Esophagus (tissue), 2 donors: ENCODE results near the gene RGS9. TPM values are rescaled to one million over a fixed set of nuclear protein-coding genes. Genes with fewer than 3 reads are reported as not detected.

Source experiments
- H3K27ac ChIP-seq, 2 donors: one replicate each; pipeline ENCODE4 v1.5.1; 2013; ENCODE audit warnings: low read depth in 2 of 2, mild to moderate bottlenecking in 2 of 2, inconsistent platforms in 1 of 2, low read length in 1 of 2, moderate library complexity in 1 of 2
- H3K27me3 ChIP-seq, 2 donors: one replicate each; pipeline ENCODE4 v1.6.1; 2013; ENCODE audit warnings: low read length in 2 of 2, control low read depth in 1 of 2, mild to moderate bottlenecking in 1 of 2; ENCODE audit not compliant: insufficient read depth in 2 of 2, control insufficient read depth in 1 of 2
- H3K36me3 ChIP-seq, 2 donors: one replicate each; pipeline ENCODE4 v1.6.1; 2013; ENCODE audit warnings: low read length in 1 of 2; ENCODE audit not compliant: control insufficient read depth in 2 of 2, insufficient read depth in 2 of 2
- H3K4me1 ChIP-seq, 2 donors: one replicate each; pipeline ENCODE4 v1.6.1; 2013; ENCODE audit warnings: low read length in 1 of 2; ENCODE audit not compliant: control insufficient read depth in 2 of 2, insufficient read depth in 2 of 2
- H3K4me3 ChIP-seq, 2 donors: one replicate each; pipeline ENCODE4 v1.5.1; 2013; ENCODE audit warnings: low read length in 2 of 2, mild to moderate bottlenecking in 2 of 2, low read depth in 1 of 2, moderate library complexity in 1 of 2
- H3K9me3 ChIP-seq, 2 donors: one replicate each; pipeline ENCODE4 v1.6.1; 2013; ENCODE audit warnings: mild to moderate bottlenecking in 2 of 2, low read depth in 1 of 2, low read length in 1 of 2, moderate library complexity in 1 of 2; ENCODE audit not compliant: control insufficient read depth in 2 of 2, insufficient read depth in 1 of 2
- WGBS, 2 donors: extraction: QIAGEN DNeasy Blood & Tissue Kit; methylation state at CpG; one replicate each; pipeline ENCODE4 v1.1.7; 2013; 5-methylcytosine and 5-hydroxymethylcytosine counted together
- polyA plus RNA-seq, 2 donors: library from polyadenylated mRNA; stranded (reverse); fragments of 200-250 nt; gene quantifications; one replicate each; pipeline ENCODE4 v1.2.3, GENCODE V29; 2013
- donor health status: healthy with polysubstance abuse.
- donor health status: Bipolar disorder and iron deficiency.

The RGS9 gene
- polyA plus RNA-seq, 2 donors = 2.0 to 2.2 TPM

DNA sequence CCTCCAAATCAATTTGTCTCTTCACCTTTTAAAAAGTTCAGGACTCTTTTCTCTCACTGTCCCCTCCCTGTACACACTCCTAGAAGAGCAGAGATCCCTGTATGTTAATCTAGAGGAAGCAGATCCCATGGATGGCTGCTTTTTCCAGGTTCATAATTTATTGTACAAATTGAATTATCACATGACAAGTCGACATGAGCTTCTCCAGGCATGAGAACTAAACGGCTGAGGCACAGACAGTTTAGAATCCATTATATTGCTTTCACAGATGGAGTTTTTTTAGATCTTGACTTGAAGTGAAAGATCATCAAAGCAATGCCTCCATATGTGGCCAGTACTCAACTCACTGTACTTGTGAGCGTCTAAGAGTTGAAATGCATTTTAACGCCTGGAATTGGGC is 47.9 kb downstream of the RGS9 start:
- no peak overlapping the region for H3K27ac ChIP-seq
- H3K4me1 ChIP-seq = no peaks in the 10 kb centered on the region
- no peaks in the 10 kb centered on the region for H3K27me3 ChIP-seq
- no peaks in the 10 kb centered on the region for H3K9me3 ChIP-seq
- 75 to 76% methylated on average over 4 of the region's 4 CpGs for WGBS, 2 donors
- H3K4me3 ChIP-seq = no peak overlapping the region
- no peaks in the 10 kb centered on the region for H3K36me3 ChIP-seq

DNA sequence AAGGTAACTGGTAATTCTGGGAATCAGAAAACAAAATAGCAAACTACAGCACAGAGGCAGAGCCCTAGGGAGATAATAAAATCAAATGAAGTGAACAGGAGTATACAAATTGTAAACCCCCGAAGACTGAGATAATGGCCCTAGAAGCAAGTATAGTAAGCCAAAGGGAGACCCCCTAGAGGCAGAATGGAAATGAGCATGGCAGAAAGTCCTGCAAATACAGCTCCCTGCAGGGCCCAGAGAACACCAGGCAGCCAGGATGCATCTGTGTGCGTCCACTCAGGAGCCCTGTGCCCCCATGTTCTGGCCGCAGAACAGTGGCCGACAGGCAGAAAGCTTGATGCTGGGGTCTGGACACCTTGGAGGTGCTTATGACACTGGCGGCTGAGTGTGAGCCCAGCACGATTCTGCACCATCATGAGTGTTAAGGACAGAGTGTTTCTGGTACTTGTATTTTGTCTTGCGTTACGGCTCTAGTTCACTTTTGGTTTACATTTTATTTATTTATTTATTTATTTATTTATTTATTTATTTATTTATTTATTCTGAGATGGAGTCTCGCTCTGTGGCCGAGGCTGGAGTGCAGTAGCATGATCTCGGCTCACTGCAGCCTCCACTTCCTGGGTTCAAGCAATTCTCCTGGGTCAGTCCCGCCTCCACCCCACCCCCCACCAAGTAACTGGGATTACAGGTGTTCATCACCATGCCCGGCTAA is 48.7 kb downstream of the RGS9 start:
- no peaks in the 10 kb centered on the region for H3K4me1 ChIP-seq
- no peaks in the 10 kb centered on the region for H3K9me3 ChIP-seq
- H3K27ac ChIP-seq = no peak overlapping the region
- H3K27me3 ChIP-seq = no peaks in the 10 kb centered on the region
- no peaks in the 10 kb centered on the region for H3K36me3 ChIP-seq
- 81 to 88% methylated on average over 13 of the region's 13 CpGs for WGBS, 2 donors
- no peak overlapping the region for H3K4me3 ChIP-seq

DNA sequence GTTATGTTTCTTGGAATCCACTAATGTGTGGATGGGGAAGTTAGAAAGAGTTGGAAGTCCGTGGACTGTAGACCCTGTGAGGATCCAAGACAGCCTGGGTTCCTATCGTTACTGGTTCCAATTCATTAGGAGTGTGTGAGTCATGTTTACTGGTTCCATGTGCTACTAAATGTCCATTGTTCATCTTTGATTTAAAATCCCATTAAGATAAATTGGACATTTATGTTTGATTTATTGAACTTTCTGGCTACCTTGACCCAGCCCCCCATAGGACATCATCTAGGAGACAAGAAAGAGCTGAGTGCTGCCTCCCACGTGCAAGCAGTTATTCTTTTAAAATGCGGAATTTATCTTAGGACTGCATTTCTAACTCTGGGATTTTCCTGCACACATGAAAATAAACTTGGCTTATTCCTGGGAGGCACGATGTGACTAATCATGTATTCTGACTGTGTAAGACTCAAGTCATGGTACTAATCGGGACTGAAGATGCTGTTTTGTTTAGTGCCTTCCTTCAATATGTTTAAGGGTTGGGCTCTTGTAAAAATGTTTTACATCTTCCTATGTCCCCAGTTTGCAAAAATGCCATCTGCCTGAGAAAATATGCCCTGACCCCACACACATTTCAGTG is 53.4 kb downstream of the RGS9 start:
- no peak overlapping the region for H3K4me3 ChIP-seq
- no peaks in the 10 kb centered on the region for H3K9me3 ChIP-seq
- no peaks in the 10 kb centered on the region for H3K27me3 ChIP-seq
- H3K4me1 ChIP-seq = no peaks in the 10 kb centered on the region
- WGBS, 2 donors = 83 to 86% methylated on average over 6 of the region's 6 CpGs
- no peaks in the 10 kb centered on the region for H3K36me3 ChIP-seq
- H3K27ac ChIP-seq = no peak overlapping the region

DNA sequence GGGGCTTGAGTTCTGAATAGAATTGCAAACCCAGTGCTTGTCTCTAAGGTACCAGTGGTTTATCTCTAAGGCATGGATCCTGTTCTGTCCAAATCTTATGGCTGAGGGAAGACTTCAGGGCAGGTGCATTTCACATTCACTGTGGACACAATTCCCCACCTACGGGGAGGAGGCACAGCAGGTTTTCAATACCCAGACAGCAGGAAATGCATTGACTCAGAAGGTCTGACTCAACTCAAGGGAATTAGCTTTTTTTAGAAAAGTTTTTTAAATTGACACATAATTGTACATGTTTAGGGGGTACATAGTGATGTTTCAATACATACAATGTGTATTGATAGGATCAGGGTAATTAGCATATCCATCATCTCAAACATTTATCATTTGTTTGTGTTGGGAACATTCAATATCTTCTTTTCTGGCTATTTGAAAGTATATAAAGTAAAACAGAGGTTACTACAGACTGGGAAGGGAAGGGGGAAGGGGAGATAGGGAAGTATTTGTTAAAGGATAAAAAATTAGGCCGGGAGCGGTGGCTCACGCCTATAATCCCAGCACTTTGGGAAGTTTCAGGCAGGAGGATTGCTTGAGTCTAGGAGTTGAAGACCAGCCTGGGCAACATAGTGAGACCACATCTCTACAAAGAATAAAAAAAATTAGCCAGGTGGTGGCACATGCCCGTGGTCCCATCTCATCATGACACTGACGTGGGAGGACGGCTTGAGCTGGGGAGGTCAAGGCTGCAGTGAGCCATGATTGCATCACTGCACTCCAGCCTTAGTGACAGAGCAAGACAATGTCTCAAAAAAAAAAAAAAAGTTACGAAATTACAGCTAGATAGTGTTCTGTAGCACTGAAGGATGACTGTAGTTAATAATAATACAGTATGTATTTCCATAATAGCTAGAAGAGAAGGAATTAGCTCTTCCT is 54.9 kb downstream of the RGS9 start:
- H3K4me3 ChIP-seq = no peak overlapping the region
- 65 to 83% methylated on average over 8 of the region's 8 CpGs for WGBS, 2 donors

DNA sequence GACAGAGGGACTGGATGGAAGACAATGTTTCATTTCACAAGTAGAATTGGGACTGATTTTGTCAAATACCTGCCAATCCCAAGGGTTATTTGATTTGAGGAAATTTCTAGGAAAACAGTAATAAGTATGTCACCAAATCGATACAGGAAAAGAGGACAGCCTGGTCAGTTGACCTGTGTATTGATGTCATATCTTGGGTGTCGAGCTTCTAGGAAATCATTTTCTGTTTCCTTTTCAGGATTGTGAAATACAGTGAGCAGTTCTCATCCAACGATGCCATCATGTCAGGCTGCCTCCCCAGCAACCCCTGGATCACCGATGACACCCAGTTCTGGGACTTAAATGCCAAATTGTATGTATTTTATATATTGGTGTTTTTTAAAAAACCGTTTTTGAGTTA is 56.1 kb downstream of the RGS9 start:
- Histone ChIP-seq H3K36me3 (no peaks in the 10 kb centered on the region), H3K27me3 (no peaks in the 10 kb centered on the region), H3K4me3 (no peak overlapping the region), H3K27ac (no peak overlapping the region), H3K9me3 (no peaks in the 10 kb centered on the region), H3K4me1 (no peaks in the 10 kb centered on the region)
- WGBS, 2 donors = 74 to 75% methylated on average over 5 of the region's 5 CpGs

More for the DNA sequence above, 54.9 kb downstream of the RGS9 start:
- H3K9me3 ChIP-seq = no peaks in the 10 kb centered on the region
- no peaks in the 10 kb centered on the region for H3K4me1 ChIP-seq
- no peaks in the 10 kb centered on the region for H3K36me3 ChIP-seq
- no peaks in the 10 kb centered on the region for H3K27me3 ChIP-seq
- H3K27ac ChIP-seq = no peak overlapping the region

DNA sequence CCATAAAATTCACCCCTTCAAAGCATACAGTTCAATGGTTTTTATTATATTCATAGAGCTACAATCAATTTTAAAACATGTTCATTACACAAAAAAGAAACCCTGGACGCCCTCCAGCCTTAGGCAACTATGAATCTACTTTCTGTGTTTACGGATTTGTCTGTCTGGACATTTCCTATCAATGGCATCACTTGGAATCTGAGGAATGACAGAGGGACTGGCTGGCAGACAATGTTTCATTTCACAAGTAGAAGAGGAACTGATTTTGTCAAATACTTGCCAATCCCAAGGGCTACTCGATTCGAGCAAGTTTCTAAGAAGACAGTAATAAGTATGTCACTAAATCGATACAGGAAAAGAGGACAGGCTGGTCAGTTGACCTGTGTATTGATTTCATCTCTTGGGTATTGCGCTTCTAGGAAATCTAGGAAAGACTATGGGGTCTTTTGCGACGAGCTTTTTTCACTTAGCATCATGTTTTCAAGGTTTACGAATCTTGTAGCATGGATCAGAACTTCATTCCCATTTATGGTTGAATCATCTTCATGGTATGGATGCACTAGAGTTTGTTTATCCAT is 56.6 kb downstream of the RGS9 start:
- Histone ChIP-seq H3K27me3 (no peaks in the 10 kb centered on the region), H3K4me3 (no peak overlapping the region), H3K9me3 (no peaks in the 10 kb centered on the region), H3K27ac (no peak overlapping the region), H3K36me3 (no peaks in the 10 kb centered on the region), H3K4me1 (no peaks in the 10 kb centered on the region)
- WGBS, 2 donors = 86 to 91% methylated on average over 9 of the region's 9 CpGs

DNA sequence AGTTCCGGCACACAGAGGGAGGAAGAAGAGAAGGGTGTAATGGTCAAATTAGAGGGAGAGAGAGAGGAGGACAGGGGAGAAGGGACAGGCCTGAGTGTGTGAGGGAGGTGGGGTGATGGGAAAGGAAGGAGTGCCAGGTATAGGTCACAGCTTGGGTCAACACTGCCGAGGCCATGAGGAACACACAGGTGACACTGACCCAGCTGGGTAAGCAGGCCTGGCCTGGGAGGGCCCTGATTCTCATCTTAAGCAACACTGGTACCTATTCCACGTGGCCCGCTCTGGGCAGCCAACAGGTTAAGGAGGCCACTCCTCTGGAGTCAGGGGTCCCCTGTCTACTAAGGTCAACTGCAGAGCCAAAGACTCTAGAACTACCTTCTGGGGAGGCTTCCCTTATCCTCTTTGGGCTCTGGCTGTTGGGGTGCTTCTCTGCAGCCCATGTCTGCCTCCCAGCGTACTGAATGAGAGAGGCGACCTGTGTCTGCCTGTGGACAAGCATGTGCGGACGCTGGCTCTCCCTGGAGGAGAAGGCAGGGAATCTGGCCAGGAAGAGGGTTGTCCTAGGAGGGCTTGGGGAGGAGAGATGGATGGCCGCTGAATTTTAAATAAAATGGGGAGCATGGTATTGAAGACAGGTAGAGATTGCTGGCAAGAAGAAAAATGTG is 57.6 kb downstream of the RGS9 start:
- Histone ChIP-seq H3K4me3 (no peak overlapping the region), H3K27me3 (no peaks in the 10 kb centered on the region), H3K9me3 (no peaks in the 10 kb centered on the region), H3K36me3 (no peaks in the 10 kb centered on the region), H3K27ac (no peak overlapping the region), H3K4me1 (no peaks in the 10 kb centered on the region)
- WGBS, 2 donors = 84 to 87% methylated on average over 9 of the region's 9 CpGs

DNA sequence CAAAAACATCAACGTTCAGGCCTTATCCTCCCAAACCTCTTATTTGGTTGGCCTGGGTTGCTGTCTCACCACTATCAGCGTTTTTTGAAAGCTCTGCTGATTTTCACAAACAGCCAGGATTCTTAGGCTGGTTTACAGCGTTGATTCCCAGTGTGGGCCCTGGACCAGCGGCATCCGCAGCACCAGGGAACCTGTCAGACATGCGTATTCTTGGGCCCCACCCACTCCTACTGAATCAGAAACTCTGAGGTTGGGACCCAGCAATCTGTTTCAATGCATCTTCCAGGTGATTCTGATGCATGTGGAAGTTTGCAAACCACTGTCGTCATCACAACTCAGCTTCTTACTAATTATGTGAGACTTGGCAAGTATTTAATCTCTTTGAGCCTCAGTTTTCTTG is 58.5 kb downstream of the RGS9 start:
- Histone ChIP-seq H3K9me3 (no peaks in the 10 kb centered on the region), H3K27me3 (no peaks in the 10 kb centered on the region)
- 72 to 73% methylated on average over 7 of the region's 7 CpGs for WGBS, 2 donors

DNA sequence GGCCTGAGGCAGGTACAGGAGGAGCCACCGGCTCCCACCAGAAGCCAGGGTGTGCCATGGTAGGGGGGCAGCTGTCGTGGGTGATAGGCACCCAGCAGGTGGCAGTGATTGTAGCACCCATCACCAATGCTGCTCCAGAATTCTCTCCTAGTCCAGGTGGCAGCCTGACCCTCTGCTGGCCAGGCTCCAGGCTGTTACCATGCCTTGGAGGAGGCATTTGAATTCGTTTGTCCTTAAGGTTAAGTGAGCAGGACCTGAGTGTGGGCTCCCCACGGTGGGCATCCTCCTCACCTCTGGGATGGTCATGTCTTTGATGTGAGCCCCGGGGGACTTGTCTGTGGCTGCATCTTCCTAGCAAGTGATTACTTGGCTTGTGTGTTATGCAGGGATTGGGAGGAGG is 59.4 kb downstream of the RGS9 start:
- no peaks in the 10 kb centered on the region for H3K36me3 ChIP-seq
- WGBS, 2 donors = 59 to 75% methylated on average over 5 of the region's 5 CpGs

More for the DNA sequence above, 58.5 kb downstream of the RGS9 start:
- Histone ChIP-seq H3K27ac (no peak overlapping the region), H3K4me1 (no peaks in the 10 kb centered on the region), H3K4me3 (no peak overlapping the region), H3K36me3 (no peaks in the 10 kb centered on the region)

More for the DNA sequence above, 59.4 kb downstream of the RGS9 start:
- no peaks in the 10 kb centered on the region for H3K4me1 ChIP-seq
- H3K9me3 ChIP-seq = no peaks in the 10 kb centered on the region
- H3K27me3 ChIP-seq = no peaks in the 10 kb centered on the region
- no peak overlapping the region for H3K27ac ChIP-seq
- H3K4me3 ChIP-seq = no peak overlapping the region
